ENCODE measurements around the gene ACOX3.

Gene ACOX3

GRCh38 chr4:8465615-8466611 lies 25.4 kb upstream of the ACOX3 start:
- FAIRE-seq: no peak
- DNase-seq (ENCODE audit: insufficient read length): no peak
- TF ChIP-seq TAF1 (IDR thresholded peaks at IDR 0.05; ENCODE audit: borderline replicate concordance, low read depth, low read length): no peak
- no peak for TF ChIP-seq POLR2AphosphoS5 (IDR thresholded peaks at IDR 0.05; ENCODE audit: low read depth, low read length)
- TF ChIP-seq POLR2A (IDR thresholded peaks at IDR 0.05; ENCODE audit: low read depth, low read length): no peak

- DNase-seq (ENCODE audit: insufficient read length) (no peak), FAIRE-seq (no peak)
- TF ChIP-seq POLR2A (IDR thresholded peaks at IDR 0.05; ENCODE audit: low read depth, low read length) (no peak), TAF1 (IDR thresholded peaks at IDR 0.05; ENCODE audit: borderline replicate concordance, low read depth, low read length) (no peak), POLR2AphosphoS5 (IDR thresholded peaks at IDR 0.05; ENCODE audit: low read depth, low read length) (no peak)
Observed at GRCh38 chr4:8464381-8464780, 23.9 kb upstream of the ACOX3 start.

- no peak for FAIRE-seq
- TF ChIP-seq POLR2AphosphoS5 (IDR thresholded peaks at IDR 0.05; ENCODE audit: low read depth, low read length) (no peak), TAF1 (IDR thresholded peaks at IDR 0.05; ENCODE audit: borderline replicate concordance, low read depth, low read length) (no peak), POLR2A (IDR thresholded peaks at IDR 0.05; ENCODE audit: low read depth, low read length) (no peak)
- DNase-seq (ENCODE audit: insufficient read length): no peak
Observed at GRCh38 chr4:8463811-8464210, 23.3 kb upstream of the ACOX3 start.

- no peak for TF ChIP-seq POLR2A (IDR thresholded peaks at IDR 0.05; ENCODE audit: low read depth, low read length)
- no peak for TF ChIP-seq POLR2AphosphoS5 (IDR thresholded peaks at IDR 0.05; ENCODE audit: low read depth, low read length)
- TF ChIP-seq TAF1 (IDR thresholded peaks at IDR 0.05; ENCODE audit: borderline replicate concordance, low read depth, low read length): no peak
- FAIRE-seq (no peak), DNase-seq (ENCODE audit: insufficient read length) (no peak)
Observed at GRCh38 chr4:8461616-8462015, 21.1 kb upstream of the ACOX3 start.

- TF ChIP-seq POLR2AphosphoS5 (IDR thresholded peaks at IDR 0.05; ENCODE audit: low read depth, low read length): no peak
- TF ChIP-seq TAF1 (IDR thresholded peaks at IDR 0.05; ENCODE audit: borderline replicate concordance, low read depth, low read length): no peak
- no peak for TF ChIP-seq POLR2A (IDR thresholded peaks at IDR 0.05; ENCODE audit: low read depth, low read length)
- FAIRE-seq (no peak), DNase-seq (ENCODE audit: insufficient read length) (no peak)
Observed at GRCh38 chr4:8461086-8461485, 20.6 kb upstream of the ACOX3 start.

GRCh38 chr4:8459867-8460445 lies 19.4 kb upstream of the ACOX3 start:
- DNase-seq (ENCODE audit: insufficient read length) (no peak), FAIRE-seq (no peak)
- TF ChIP-seq POLR2A (IDR thresholded peaks at IDR 0.05; ENCODE audit: low read depth, low read length) (no peak), POLR2AphosphoS5 (IDR thresholded peaks at IDR 0.05; ENCODE audit: low read depth, low read length) (no peak), TAF1 (IDR thresholded peaks at IDR 0.05; ENCODE audit: borderline replicate concordance, low read depth, low read length) (no peak)

- FAIRE-seq: peak; percentile 17
- TF ChIP-seq POLR2AphosphoS5 (IDR thresholded peaks at IDR 0.05; ENCODE audit: low read depth, low read length) (no peak), TAF1 (IDR thresholded peaks at IDR 0.05; ENCODE audit: borderline replicate concordance, low read depth, low read length) (no peak), POLR2A (IDR thresholded peaks at IDR 0.05; ENCODE audit: low read depth, low read length) (no peak)
Observed at GRCh38 chr4:8457646-8458252, 17.2 kb upstream of the ACOX3 start.

GRCh38 chr4:8453957-8454356 lies 13.4 kb upstream of the ACOX3 start:
- TF ChIP-seq POLR2AphosphoS5 (IDR thresholded peaks at IDR 0.05; ENCODE audit: low read depth, low read length) (no peak), TAF1 (IDR thresholded peaks at IDR 0.05; ENCODE audit: borderline replicate concordance, low read depth, low read length) (no peak), POLR2A (IDR thresholded peaks at IDR 0.05; ENCODE audit: low read depth, low read length) (no peak)
- no peak for DNase-seq (ENCODE audit: insufficient read length)
- no peak for FAIRE-seq

More at GRCh38 chr4:8457646-8458252, 17.2 kb upstream of the ACOX3 start:
- no peak for DNase-seq (ENCODE audit: insufficient read length)

- DNase-seq (ENCODE audit: insufficient read length) (no peak), FAIRE-seq (no peak)
- no peak for TF ChIP-seq POLR2A (IDR thresholded peaks at IDR 0.05; ENCODE audit: low read depth, low read length)
- TF ChIP-seq TAF1 (IDR thresholded peaks at IDR 0.05; ENCODE audit: borderline replicate concordance, low read depth, low read length): no peak
- no peak for TF ChIP-seq POLR2AphosphoS5 (IDR thresholded peaks at IDR 0.05; ENCODE audit: low read depth, low read length)
Observed at GRCh38 chr4:8451440-8452182, 11.1 kb upstream of the ACOX3 start.

- TF ChIP-seq POLR2A (IDR thresholded peaks at IDR 0.05; ENCODE audit: low read depth, low read length): no peak
- DNase-seq (ENCODE audit: insufficient read length) (no peak), FAIRE-seq (no peak)
Observed at GRCh38 chr4:8446122-8446521, 5.6 kb upstream of the ACOX3 start.

- no peak for TF ChIP-seq POLR2A (IDR thresholded peaks at IDR 0.05; ENCODE audit: low read depth, low read length)
- TF ChIP-seq POLR2AphosphoS5 (IDR thresholded peaks at IDR 0.05; ENCODE audit: low read depth, low read length): no peak
- TF ChIP-seq TAF1 (IDR thresholded peaks at IDR 0.05; ENCODE audit: borderline replicate concordance, low read depth, low read length): no peak
- FAIRE-seq (no peak), DNase-seq (ENCODE audit: insufficient read length) (no peak)
Observed at GRCh38 chr4:8443801-8444200, 3.3 kb upstream of the ACOX3 start.
